ENCODE measurements around the gene OVAAL.
"Not testable (repeated sequence)": the region's sequence is repeated elsewhere in the genome, so short reads cannot be mapped to it uniquely, and the experiment has no call there.

The OVAAL gene

DNA sequence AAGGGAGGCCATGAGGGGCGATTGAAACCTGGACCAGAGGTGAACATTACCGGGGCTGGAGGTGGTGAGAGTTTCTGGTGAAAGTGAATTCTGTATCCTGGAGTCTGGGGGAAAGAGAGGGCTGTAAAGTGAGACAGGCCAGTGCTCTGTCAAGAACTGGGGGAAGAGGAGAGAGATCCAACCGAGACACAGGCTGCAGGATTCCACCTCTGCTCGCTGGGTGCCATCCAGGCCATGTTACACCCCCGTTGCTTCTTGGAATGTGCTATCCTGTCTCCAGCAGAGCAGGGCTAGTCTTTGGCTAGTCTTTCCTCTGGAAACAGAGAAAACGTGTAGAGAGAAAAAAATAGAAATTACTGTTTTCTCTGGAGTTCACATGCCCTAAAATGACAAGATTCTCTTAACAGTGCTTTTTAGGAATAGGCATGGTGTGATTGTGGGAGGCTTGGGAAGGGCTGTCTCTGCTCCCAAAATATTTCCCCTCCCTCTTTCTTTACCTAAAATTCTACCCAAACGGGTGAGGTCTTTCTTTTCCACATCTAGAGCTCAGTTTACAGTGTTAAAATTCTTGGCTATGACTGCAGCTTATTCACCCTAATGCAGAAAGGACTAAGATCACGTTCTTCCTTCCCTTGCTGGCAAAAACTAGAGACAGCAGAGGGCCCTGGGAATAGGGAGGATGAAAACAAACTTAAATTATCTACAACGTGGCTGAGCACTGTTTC is 16.5 kb upstream of the OVAAL start:
- no peaks in the 10 kb centered on the region for H3K36me3 ChIP-seq (ENCODE audit: control insufficient read depth, insufficient read depth, low read length)
- H3K27ac ChIP-seq (ENCODE audit: low read depth, low read length), result no peak overlapping the region

DNA sequence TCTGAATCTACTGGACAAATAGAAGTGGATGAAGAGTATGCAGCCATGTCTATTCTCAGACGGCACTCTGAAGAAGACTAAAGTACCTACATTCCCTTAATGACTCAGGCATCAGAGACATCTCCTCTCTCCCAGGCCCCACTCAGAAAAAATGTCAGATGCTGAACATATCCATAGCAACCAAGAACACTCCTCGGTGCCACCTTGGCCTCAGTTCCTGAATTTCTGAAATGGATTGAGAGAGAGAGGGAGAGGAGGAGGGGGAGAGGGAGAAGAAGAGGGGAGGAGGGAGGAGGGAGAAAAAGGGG is 16.0 kb upstream of the OVAAL start:
- Histone ChIP-seq H3K36me3 (ENCODE audit: control insufficient read depth, insufficient read depth, low read length) (no peaks in the 10 kb centered on the region), H3K4me3 (ENCODE audit: low read depth, low read length) (no peak overlapping the region), H3K27ac (ENCODE audit: low read depth, low read length) (no peak overlapping the region), H3K27me3 (ENCODE audit: control insufficient read depth, insufficient read depth, low read length) (no peaks in the 10 kb centered on the region), H3K9ac (ENCODE audit: low read length) (no peak overlapping the region), H3K4me1 (ENCODE audit: control insufficient read depth, insufficient read depth, low read length) (peaks cover 10% of the 10 kb centered on the region), H3K9me3 (ENCODE audit: control insufficient read depth, insufficient read depth, low read depth, low read length) (no peaks in the 10 kb centered on the region)

More for the DNA sequence above, 16.5 kb upstream of the OVAAL start:
- no peaks in the 10 kb centered on the region for H3K9me3 ChIP-seq (ENCODE audit: control insufficient read depth, insufficient read depth, low read depth, low read length)
- H3K4me3 ChIP-seq (ENCODE audit: low read depth, low read length), result no peak overlapping the region
- H3K27me3 ChIP-seq (ENCODE audit: control insufficient read depth, insufficient read depth, low read length), result no peaks in the 10 kb centered on the region
- H3K4me1 ChIP-seq (ENCODE audit: control insufficient read depth, insufficient read depth, low read length), result peaks cover 10% of the 10 kb centered on the region
- H3K9ac ChIP-seq (ENCODE audit: low read length), result peak overlapping the region; percentile 33

DNA sequence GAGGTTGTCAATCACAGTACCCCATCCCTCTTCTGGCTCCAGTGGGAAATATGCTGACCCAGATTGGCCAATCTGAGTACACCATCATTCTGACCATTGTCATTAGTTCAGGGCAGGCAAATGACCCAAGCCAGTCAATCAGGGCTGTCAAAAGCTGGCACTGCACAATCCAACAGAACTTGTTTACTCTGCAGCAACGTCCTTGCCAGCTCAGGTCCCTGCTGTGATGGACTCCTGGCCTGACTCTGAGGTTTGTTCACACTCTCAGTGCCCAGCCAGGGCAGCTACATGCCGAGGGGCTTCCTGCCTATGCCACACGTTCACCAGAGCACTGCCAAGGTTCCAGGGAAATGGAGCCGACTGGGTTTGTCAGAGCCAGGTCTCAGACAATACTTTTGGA is 14.7 kb upstream of the OVAAL start:
- no peak overlapping the region for H3K4me3 ChIP-seq (ENCODE audit: low read depth, low read length)
- no peak overlapping the region for H3K9ac ChIP-seq (ENCODE audit: low read length)
- no peaks in the 10 kb centered on the region for H3K36me3 ChIP-seq (ENCODE audit: control insufficient read depth, insufficient read depth, low read length)
- no peak overlapping the region for H3K27ac ChIP-seq (ENCODE audit: low read depth, low read length)
- H3K27me3 ChIP-seq (ENCODE audit: control insufficient read depth, insufficient read depth, low read length), result no peaks in the 10 kb centered on the region
- H3K9me3 ChIP-seq (ENCODE audit: control insufficient read depth, insufficient read depth, low read depth, low read length), result no peaks in the 10 kb centered on the region
- peaks cover 10% of the 10 kb centered on the region for H3K4me1 ChIP-seq (ENCODE audit: control insufficient read depth, insufficient read depth, low read length)

DNA sequence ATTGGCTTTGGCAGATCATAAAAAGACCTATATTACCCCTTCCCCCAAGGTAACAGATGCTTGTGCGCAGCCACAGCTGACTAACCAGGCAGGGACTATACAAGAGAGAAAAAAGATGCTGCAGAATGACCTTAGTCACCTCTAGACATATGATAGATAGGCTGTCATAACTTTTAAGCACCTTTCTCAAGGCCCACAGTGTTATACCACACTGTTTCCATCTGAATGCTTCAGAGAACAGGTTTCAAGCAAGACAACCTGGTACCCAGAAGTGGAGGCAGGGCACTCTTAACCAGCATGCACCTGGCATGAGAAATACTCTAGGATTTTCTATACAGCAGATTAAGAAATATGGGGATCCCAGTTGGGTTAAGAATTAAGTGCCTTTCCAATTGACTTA is 12.8 kb upstream of the OVAAL start:
- H3K36me3 ChIP-seq (ENCODE audit: control insufficient read depth, insufficient read depth, low read length), result no peaks in the 10 kb centered on the region

DNA sequence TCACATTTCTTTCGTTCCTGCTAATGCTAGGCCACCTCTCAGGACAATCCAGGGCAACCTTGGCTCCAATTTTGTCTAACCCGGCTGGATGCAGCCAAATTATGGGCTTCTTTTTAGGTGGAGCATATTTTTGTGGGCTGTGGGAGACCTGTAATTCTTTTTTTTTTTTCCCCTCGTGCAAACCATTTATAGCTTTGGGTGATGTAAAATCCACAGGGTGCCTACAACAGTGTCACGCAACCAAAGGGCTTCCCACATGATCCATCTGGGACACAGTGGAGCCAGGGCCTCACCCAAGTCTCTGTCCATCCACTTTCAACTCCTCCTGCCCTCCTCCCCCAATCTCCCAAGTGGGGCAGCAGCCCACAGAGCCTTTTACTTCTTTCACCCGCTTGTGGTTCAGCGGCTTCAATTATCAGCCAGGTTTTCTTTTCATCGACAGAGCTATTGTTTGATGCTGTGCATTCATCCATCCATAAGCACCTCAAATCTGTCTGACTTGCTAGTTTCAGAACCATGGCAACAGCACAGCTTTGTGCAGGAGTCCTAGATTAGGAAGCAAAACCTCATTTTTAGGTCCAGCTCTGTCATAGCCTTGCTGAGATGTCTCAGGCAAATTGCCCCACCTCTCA is 10.0 kb upstream of the OVAAL start:
- H3K4me3 ChIP-seq (ENCODE audit: low read depth, low read length), result no peak overlapping the region
- no peaks in the 10 kb centered on the region for H3K27me3 ChIP-seq (ENCODE audit: control insufficient read depth, insufficient read depth, low read length)
- no peaks in the 10 kb centered on the region for H3K4me1 ChIP-seq (ENCODE audit: control insufficient read depth, insufficient read depth, low read length)
- no peaks in the 10 kb centered on the region for H3K36me3 ChIP-seq (ENCODE audit: control insufficient read depth, insufficient read depth, low read length)
- H3K9ac ChIP-seq (ENCODE audit: low read length), result no peak overlapping the region
- H3K9me3 ChIP-seq (ENCODE audit: control insufficient read depth, insufficient read depth, low read depth, low read length), result no peaks in the 10 kb centered on the region
- H3K27ac ChIP-seq (ENCODE audit: low read depth, low read length), result no peak overlapping the region

More for the DNA sequence above, 12.8 kb upstream of the OVAAL start:
- no peak overlapping the region for H3K27ac ChIP-seq (ENCODE audit: low read depth, low read length)
- H3K9ac ChIP-seq (ENCODE audit: low read length), result no peak overlapping the region
- H3K4me3 ChIP-seq (ENCODE audit: low read depth, low read length), result no peak overlapping the region
- H3K4me1 ChIP-seq (ENCODE audit: control insufficient read depth, insufficient read depth, low read length), result peaks cover 10% of the 10 kb centered on the region
- no peaks in the 10 kb centered on the region for H3K9me3 ChIP-seq (ENCODE audit: control insufficient read depth, insufficient read depth, low read depth, low read length)
- H3K27me3 ChIP-seq (ENCODE audit: control insufficient read depth, insufficient read depth, low read length), result no peaks in the 10 kb centered on the region

DNA sequence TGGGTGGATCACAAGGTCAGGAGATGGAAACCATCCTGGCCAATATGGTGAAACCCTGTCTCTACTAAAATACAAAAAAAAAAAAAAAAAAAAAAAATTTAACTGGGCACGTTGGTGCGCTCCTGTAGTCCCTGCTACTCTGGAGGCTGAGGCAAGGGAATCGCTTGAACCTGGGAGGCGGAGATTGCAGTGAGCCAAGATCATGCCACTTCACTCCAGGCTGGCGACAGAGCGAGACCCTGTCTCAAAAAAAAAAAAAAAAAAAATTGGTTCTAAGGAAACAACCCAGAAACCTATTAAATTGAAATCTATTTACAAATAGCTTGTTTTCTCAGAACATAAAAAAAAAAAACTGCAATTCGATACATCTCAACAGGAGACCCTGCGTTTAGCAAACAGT is 9.0 kb upstream of the OVAAL start:
- H3K27ac ChIP-seq (ENCODE audit: low read depth, low read length); H3K4me3 ChIP-seq (ENCODE audit: low read depth, low read length); H3K9me3 ChIP-seq (ENCODE audit: control insufficient read depth, insufficient read depth, low read depth, low read length); H3K4me1 ChIP-seq (ENCODE audit: control insufficient read depth, insufficient read depth, low read length); H3K27me3 ChIP-seq (ENCODE audit: control insufficient read depth, insufficient read depth, low read length); H3K36me3 ChIP-seq (ENCODE audit: control insufficient read depth, insufficient read depth, low read length); H3K9ac ChIP-seq (ENCODE audit: low read length): not testable (repeated sequence)

DNA sequence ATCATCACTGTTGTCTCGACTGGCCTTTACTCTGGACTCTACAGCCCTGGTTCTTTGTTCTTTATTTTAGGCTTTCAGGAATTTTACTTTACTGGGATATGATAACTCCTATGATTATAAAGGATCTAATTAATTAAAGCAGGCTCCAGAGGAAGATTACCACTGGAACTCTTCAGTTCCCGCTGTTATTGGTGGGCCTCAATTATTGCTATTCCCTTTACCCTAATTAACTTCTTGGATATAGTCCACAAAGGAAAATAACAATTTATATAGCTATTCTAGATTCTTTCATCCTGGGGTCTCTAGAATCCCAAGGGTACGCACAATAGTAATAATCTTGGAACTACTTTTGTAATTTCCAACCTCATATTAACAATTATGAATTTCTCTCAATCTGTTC is 8.5 kb upstream of the OVAAL start:
- H3K36me3 ChIP-seq (ENCODE audit: control insufficient read depth, insufficient read depth, low read length), result no peaks in the 10 kb centered on the region
- H3K27me3 ChIP-seq (ENCODE audit: control insufficient read depth, insufficient read depth, low read length), result no peaks in the 10 kb centered on the region
- H3K27ac ChIP-seq (ENCODE audit: low read depth, low read length), result no peak overlapping the region
- no peak overlapping the region for H3K9ac ChIP-seq (ENCODE audit: low read length)
- no peak overlapping the region for H3K4me3 ChIP-seq (ENCODE audit: low read depth, low read length)
- H3K9me3 ChIP-seq (ENCODE audit: control insufficient read depth, insufficient read depth, low read depth, low read length), result no peaks in the 10 kb centered on the region
- no peaks in the 10 kb centered on the region for H3K4me1 ChIP-seq (ENCODE audit: control insufficient read depth, insufficient read depth, low read length)

DNA sequence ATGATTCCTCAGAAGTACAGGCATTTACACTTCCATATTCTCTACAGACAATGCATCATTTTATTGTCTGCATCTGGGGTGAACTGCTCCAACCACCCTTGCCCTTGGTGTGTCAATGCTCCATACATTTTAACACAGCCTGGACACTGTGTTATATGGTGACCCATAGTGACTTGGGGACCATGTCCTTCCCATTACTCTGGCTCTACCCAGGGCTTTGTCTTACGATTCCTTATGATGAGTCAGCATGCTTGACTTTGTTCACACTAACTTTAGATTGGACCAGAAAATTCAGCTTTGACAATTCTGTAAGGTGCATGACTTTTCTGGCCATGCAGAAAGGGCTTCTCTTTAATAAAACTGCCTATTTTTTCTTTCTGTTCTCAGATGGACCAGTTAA is 6.8 kb upstream of the OVAAL start:
- no peaks in the 10 kb centered on the region for H3K9me3 ChIP-seq (ENCODE audit: control insufficient read depth, insufficient read depth, low read depth, low read length)
- H3K27me3 ChIP-seq (ENCODE audit: control insufficient read depth, insufficient read depth, low read length), result no peaks in the 10 kb centered on the region
- H3K36me3 ChIP-seq (ENCODE audit: control insufficient read depth, insufficient read depth, low read length), result no peaks in the 10 kb centered on the region
- H3K27ac ChIP-seq (ENCODE audit: low read depth, low read length), result no peak overlapping the region
- H3K4me1 ChIP-seq (ENCODE audit: control insufficient read depth, insufficient read depth, low read length), result no peaks in the 10 kb centered on the region
- H3K4me3 ChIP-seq (ENCODE audit: low read depth, low read length), result no peak overlapping the region
- no peak overlapping the region for H3K9ac ChIP-seq (ENCODE audit: low read length)

DNA sequence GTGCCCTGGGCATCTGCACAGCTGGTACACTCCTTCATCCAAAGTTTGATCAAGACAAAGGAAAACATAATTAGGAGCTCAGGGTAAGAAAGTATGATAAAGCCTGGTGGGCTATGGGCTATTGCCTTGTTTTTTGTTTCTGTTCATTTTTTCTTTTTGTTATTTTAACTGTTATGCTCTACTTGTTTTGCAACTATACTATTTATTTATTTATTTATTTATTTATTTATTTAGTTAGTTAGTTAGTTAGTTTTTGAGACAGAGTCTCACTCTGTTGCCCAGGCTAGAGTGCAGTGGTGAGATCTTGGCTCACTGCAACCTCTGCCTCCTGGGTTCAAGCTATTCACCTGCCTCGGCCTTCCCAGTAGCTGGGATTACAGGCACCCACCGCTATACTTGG is 5.7 kb upstream of the OVAAL start:
- not testable (repeated sequence) for H3K9me3 ChIP-seq (ENCODE audit: control insufficient read depth, insufficient read depth, low read depth, low read length); H3K9ac ChIP-seq (ENCODE audit: low read length); H3K36me3 ChIP-seq (ENCODE audit: control insufficient read depth, insufficient read depth, low read length); H3K27ac ChIP-seq (ENCODE audit: low read depth, low read length); H3K4me3 ChIP-seq (ENCODE audit: low read depth, low read length); H3K4me1 ChIP-seq (ENCODE audit: control insufficient read depth, insufficient read depth, low read length); H3K27me3 ChIP-seq (ENCODE audit: control insufficient read depth, insufficient read depth, low read length)

DNA sequence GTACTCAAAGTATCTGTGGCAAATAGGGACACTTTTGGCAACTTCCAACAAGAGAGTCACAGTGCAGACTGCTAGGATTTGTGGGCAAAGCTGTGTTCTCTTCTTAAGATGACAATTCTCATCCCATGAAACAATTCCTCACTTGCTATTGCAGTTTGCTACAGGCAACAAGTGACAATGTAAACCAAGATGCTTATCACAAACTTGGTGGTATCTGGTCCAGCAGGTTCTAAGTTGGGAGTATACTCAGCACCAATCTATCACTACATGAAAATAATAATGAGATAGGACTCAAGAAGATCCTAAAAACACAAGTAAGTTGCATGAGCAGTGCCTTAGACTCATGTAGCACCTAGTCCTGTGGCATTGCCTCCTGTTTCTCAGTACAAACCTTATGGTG is 3.4 kb upstream of the OVAAL start:
- H3K4me1 ChIP-seq (ENCODE audit: control insufficient read depth, insufficient read depth, low read length), result no peaks in the 10 kb centered on the region
- no peak overlapping the region for H3K27ac ChIP-seq (ENCODE audit: low read depth, low read length)
- no peak overlapping the region for H3K9ac ChIP-seq (ENCODE audit: low read length)
- H3K4me3 ChIP-seq (ENCODE audit: low read depth, low read length), result no peak overlapping the region
- no peaks in the 10 kb centered on the region for H3K36me3 ChIP-seq (ENCODE audit: control insufficient read depth, insufficient read depth, low read length)
- H3K27me3 ChIP-seq (ENCODE audit: control insufficient read depth, insufficient read depth, low read length), result no peaks in the 10 kb centered on the region
- H3K9me3 ChIP-seq (ENCODE audit: control insufficient read depth, insufficient read depth, low read depth, low read length), result no peaks in the 10 kb centered on the region

DNA sequence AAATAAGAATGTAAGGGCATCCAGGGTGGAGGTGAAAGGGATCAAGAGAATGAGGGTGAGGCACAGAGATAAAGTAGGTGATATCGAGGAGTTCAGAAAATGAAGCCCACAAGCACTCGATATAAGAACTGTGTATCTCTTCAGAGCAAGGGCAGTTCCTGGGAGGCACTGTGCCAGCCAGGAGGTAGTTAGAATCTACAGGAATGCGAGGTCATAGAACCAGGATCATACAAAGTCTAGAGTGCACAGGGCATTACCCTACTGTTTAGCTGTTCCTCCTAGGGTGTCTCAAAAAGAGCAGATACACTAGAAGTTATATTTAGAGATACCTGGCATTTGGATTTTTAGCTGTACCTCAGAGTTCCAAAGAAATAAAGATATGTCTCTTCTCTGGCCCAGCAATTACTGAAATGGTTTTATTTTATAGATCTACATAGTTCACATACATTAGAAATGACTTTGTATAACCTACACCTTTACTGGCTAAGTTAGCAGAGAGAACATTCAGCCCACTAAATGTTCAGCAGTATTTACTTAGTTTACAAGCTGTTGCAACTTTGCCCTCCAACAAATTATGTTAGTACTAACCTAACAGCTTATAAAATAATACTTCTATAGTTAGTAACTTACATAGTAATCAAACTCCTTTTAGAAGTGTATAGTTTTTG is 1.6 kb downstream of the OVAAL start:
- no peak overlapping the region for H3K27ac ChIP-seq (ENCODE audit: low read depth, low read length)
- H3K9ac ChIP-seq (ENCODE audit: low read length), result no peak overlapping the region
- no peak overlapping the region for H3K4me3 ChIP-seq (ENCODE audit: low read depth, low read length)
- H3K9me3 ChIP-seq (ENCODE audit: control insufficient read depth, insufficient read depth, low read depth, low read length), result no peaks in the 10 kb centered on the region; the same call in 1 of the 2 replicates
- H3K4me1 ChIP-seq (ENCODE audit: control insufficient read depth, insufficient read depth, low read length), result peaks cover 3% of the 10 kb centered on the region; the same call in 1 of the 2 replicates
- H3K27me3 ChIP-seq (ENCODE audit: control insufficient read depth, insufficient read depth, low read length), result no peaks in the 10 kb centered on the region
- no peaks in the 10 kb centered on the region for H3K36me3 ChIP-seq (ENCODE audit: control insufficient read depth, insufficient read depth, low read length)

Data from HUES6 (cell line).